H9 (cell line): ENCODE data around the gene AHCY. TPM values are rescaled to one million over a fixed set of nuclear protein-coding genes. Genes with fewer than 3 reads are reported as not detected.
A peak's percentile ranks its signal among the peaks of the same experiment; 100 is the strongest.
"Not testable (repeated sequence)": the region's sequence is repeated elsewhere in the genome, so short reads cannot be mapped to it uniquely, and the experiment has no call there.

Experiments
- DNase-seq: peaks from one replicate; pipeline ENCODE4 v3.0.0-alpha.2; 2017
- H2AFZ ChIP-seq: one replicate; pipeline ENCODE4 v1.6.1; 2013; ENCODE audit warnings: mild to moderate bottlenecking, low read length, control low read depth, moderate library complexity
- H2AK5ac ChIP-seq: 2 replicates; pipeline ENCODE4 v1.6.1; 2013; ENCODE audit warnings: low read length, control low read depth, mixed read lengths; ENCODE audit not compliant: insufficient read length
- H2BK120ac ChIP-seq: one replicate; pipeline ENCODE4 v1.6.1; 2013; ENCODE audit warnings: low read depth, mild to moderate bottlenecking, low read length, control low read depth, inconsistent platforms; ENCODE audit not compliant: poor library complexity, severe bottlenecking
- H2BK12ac ChIP-seq: 2 replicates; pipeline ENCODE4 v1.6.1; 2013; ENCODE audit warnings: low read length, control low read depth, mixed read lengths, low read depth; ENCODE audit not compliant: insufficient read length
- H2BK15ac ChIP-seq: 2 replicates; pipeline ENCODE4 v1.6.1; 2013; ENCODE audit warnings: low read depth, low read length, control low read depth
- H2BK20ac ChIP-seq: one replicate; pipeline ENCODE4 v1.6.1; 2013; ENCODE audit warnings: low read depth, mild to moderate bottlenecking, low read length, control low read depth, inconsistent platforms; ENCODE audit not compliant: poor library complexity, severe bottlenecking
- H2BK5ac ChIP-seq: 2 replicates; pipeline ENCODE4 v1.6.1; 2013; ENCODE audit warnings: low read length, control low read depth, mixed read lengths; ENCODE audit not compliant: insufficient read length
- H3K14ac ChIP-seq: 2 replicates; pipeline ENCODE4 v1.6.1; 2013; ENCODE audit warnings: low read length, control low read depth; ENCODE audit not compliant: insufficient read depth
- H3K18ac ChIP-seq: 2 replicates; pipeline ENCODE4 v1.6.1; 2013; ENCODE audit warnings: low read depth, mild to moderate bottlenecking, mixed read lengths, low read length, control low read depth; ENCODE audit not compliant: insufficient read length
- H3K23ac ChIP-seq: 2 replicates; pipeline ENCODE4 v1.6.1; 2013; ENCODE audit warnings: low read length, control low read depth, mixed read lengths, low read depth; ENCODE audit not compliant: insufficient read length
- H3K23me2 ChIP-seq: 2 replicates; pipeline ENCODE4 v1.6.1; 2013; ENCODE audit warnings: low read depth, mild to moderate bottlenecking, mixed read lengths, low read length, control low read depth; ENCODE audit not compliant: insufficient read length, poor library complexity, severe bottlenecking
- H3K27ac ChIP-seq: 2 replicates; pipeline ENCODE4 v1.5.1; 2013; ENCODE audit warnings: low read length, control low read depth, mixed read lengths, low read depth; ENCODE audit not compliant: insufficient read length
- H3K27me3 ChIP-seq: 2 replicates; pipeline ENCODE4 v1.6.1; 2013; ENCODE audit warnings: low read length, control low read depth, inconsistent platforms; ENCODE audit not compliant: insufficient read depth
- H3K4ac ChIP-seq: 2 replicates; pipeline ENCODE4 v1.6.1; 2013; ENCODE audit warnings: low read depth, mild to moderate bottlenecking, control low read depth, inconsistent platforms, low read length, moderate library complexity
- H3K4me1 ChIP-seq: 2 replicates; pipeline ENCODE4 v1.6.1; 2013; ENCODE audit warnings: low read length, control low read depth, inconsistent platforms; ENCODE audit not compliant: insufficient read depth
- H3K4me2 ChIP-seq: 2 replicates; pipeline ENCODE4 v1.6.1; 2013; ENCODE audit warnings: low read length, control low read depth, mixed read lengths; ENCODE audit not compliant: insufficient read length, insufficient read depth
- H3K56ac ChIP-seq: 2 replicates; pipeline ENCODE4 v1.6.1; 2013; ENCODE audit warnings: low read depth, mild to moderate bottlenecking, mixed read lengths, low read length, control low read depth; ENCODE audit not compliant: insufficient read length
- H3K79me1 ChIP-seq: 2 replicates; pipeline ENCODE4 v1.6.1; 2013; ENCODE audit warnings: low read depth, mild to moderate bottlenecking, moderate library complexity, low read length, control low read depth, inconsistent platforms; ENCODE audit not compliant: insufficient read depth, poor library complexity, severe bottlenecking
- H3K79me2 ChIP-seq: 2 replicates; pipeline ENCODE4 v1.6.1; 2013; ENCODE audit warnings: low read length, control low read depth, inconsistent platforms; ENCODE audit not compliant: insufficient read depth
- H3K9ac ChIP-seq: 2 replicates; pipeline ENCODE4 v1.6.1; 2013; ENCODE audit warnings: low read length, control low read depth, mixed read lengths; ENCODE audit not compliant: insufficient read length; ENCODE audit errors: extremely low read depth
- H3K9me3 ChIP-seq: one replicate; pipeline ENCODE4 v1.6.1; 2013; ENCODE audit warnings: low read depth, low read length, inconsistent platforms; ENCODE audit not compliant: control insufficient read depth
- H3T11ph ChIP-seq: one replicate; pipeline ENCODE4 v1.6.1; 2013; ENCODE audit warnings: mild to moderate bottlenecking, low read length, control low read depth, inconsistent platforms
- H4K20me1 ChIP-seq: one replicate; pipeline ENCODE4 v1.6.1; 2013; ENCODE audit not compliant: control insufficient read depth, insufficient read length, insufficient read depth
- H4K5ac ChIP-seq: 2 replicates; pipeline ENCODE4 v1.6.1; 2013; ENCODE audit warnings: low read depth, mild to moderate bottlenecking, mixed read lengths, low read length, control low read depth; ENCODE audit not compliant: insufficient read length
- H4K8ac ChIP-seq: replicated peaks from 2 replicates; pipeline ENCODE4 v1.6.1; 2013; ENCODE audit warnings: low read length, control low read depth, mixed read lengths, low read depth; ENCODE audit not compliant: insufficient read length
- H4K91ac ChIP-seq: 2 replicates; pipeline ENCODE4 v1.6.1; 2013; ENCODE audit warnings: low read depth, mild to moderate bottlenecking, moderate library complexity, mixed read lengths, low read length, control low read depth; ENCODE audit not compliant: insufficient read length
- H3K27ac Mint-ChIP-seq, 3 experiments: 2 replicates in 2 of 3; 3 replicates in 1 of 3; pipeline ENCODE4 v1.8.0; 2020 to 2021; ENCODE audit warnings: mixed read lengths in 3 of 3, mild to moderate bottlenecking in 1 of 3, moderate library complexity in 1 of 3
- H3K27me3 Mint-ChIP-seq: 2 replicates; pipeline ENCODE4 v1.8.0; 2021; ENCODE audit warnings: low read depth, mild to moderate bottlenecking, moderate library complexity, mixed read lengths
- H3K36me3 Mint-ChIP-seq, 3 experiments: 2 replicates in 2 of 3; 3 replicates in 1 of 3; pipeline ENCODE4 v1.8.0; 2020 to 2021; ENCODE audit warnings: low read depth in 3 of 3, mixed read lengths in 3 of 3; ENCODE audit not compliant: insufficient read depth in 1 of 3
- H3K4me1 Mint-ChIP-seq, 2 experiments: 2 replicates each; pipeline ENCODE4 v1.8.0; 2020; ENCODE audit warnings: mixed read lengths in 2 of 2
- H3K4me3 Mint-ChIP-seq, 2 experiments: 2 replicates in 1 of 2; 3 replicates in 1 of 2; pipeline ENCODE4 v1.8.0; 2020 to 2021; ENCODE audit warnings: mild to moderate bottlenecking in 2 of 2, mixed read lengths in 2 of 2, moderate library complexity in 1 of 2
- H3K9me3 Mint-ChIP-seq, 2 experiments: 2 replicates in 1 of 2; 3 replicates in 1 of 2; pipeline ENCODE4 v1.8.0; 2020; ENCODE audit warnings: mild to moderate bottlenecking in 2 of 2, mixed read lengths in 2 of 2, moderate library complexity in 1 of 2
- WGBS: extraction: QIAGEN DNeasy Blood & Tissue Kit; methylation state at CpG from one replicate; pipeline ENCODE4 v1.1.7; 2013; ENCODE audit warnings: missing lambda C conversion rate, low lambda C conversion rate, mixed read lengths; ENCODE audit not compliant: insufficient read length; ENCODE audit errors: extremely low coverage; 5-methylcytosine and 5-hydroxymethylcytosine counted together
- total RNA-seq: library from RNA; stranded (reverse); gene quantifications from 2 replicates; pipeline ENCODE4 v1.2.1, GENCODE V29; 2021
- TF ChIP-seq, protein P1 (sequence below): fragments of 200-600 bp; sonication (generic); conservative IDR thresholded peaks from 3 replicates; pipeline ENCODE4 v1.8.0; 2021; ENCODE audit warnings: antibody characterized with exemption, mild to moderate bottlenecking

Gene AHCY
- total RNA-seq, 1 experiment from 2014 or later = 461 TPM

DNA sequence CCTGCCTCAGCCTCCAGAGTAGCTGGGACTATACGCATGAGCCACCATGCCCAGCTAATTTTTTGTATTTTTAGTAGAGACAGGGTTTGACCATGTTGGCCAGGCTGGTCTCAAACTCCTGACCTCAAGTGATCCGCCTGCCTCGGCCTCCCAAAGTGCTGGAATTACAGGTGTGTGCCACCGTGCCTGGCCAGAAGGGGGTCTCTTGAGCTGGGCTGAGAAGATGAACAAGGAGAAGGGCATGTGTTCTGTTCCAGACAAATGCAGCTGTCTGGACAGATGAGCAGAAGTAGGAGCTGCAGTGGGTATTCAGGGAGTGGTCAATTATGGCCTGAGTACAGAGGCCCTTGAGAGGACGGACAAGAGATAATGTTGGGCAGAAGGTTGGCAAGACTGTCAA is 15.7 kb downstream of the AHCY start:
- not testable (repeated sequence) for H2BK5ac ChIP-seq, H3K9ac ChIP-seq, H3K4ac ChIP-seq, H3K4me1 Mint-ChIP-seq, H4K20me1 ChIP-seq, H3K4me2 ChIP-seq, DNase-seq, H3K9me3 Mint-ChIP-seq, H2BK120ac ChIP-seq, H3K23me2 ChIP-seq, H3T11ph ChIP-seq, H2AFZ ChIP-seq, H3K9me3 ChIP-seq, H3K18ac ChIP-seq, H3K27me3 ChIP-seq, H3K56ac ChIP-seq, H3K14ac ChIP-seq, H4K91ac ChIP-seq, H3K4me1 ChIP-seq, H2BK20ac ChIP-seq, H3K23ac ChIP-seq, H4K8ac ChIP-seq, H4K5ac ChIP-seq, H2BK15ac ChIP-seq, H3K27ac Mint-ChIP-seq, H3K27ac ChIP-seq, H2AK5ac ChIP-seq, H3K79me2 ChIP-seq, H2BK12ac ChIP-seq, H3K4me3 Mint-ChIP-seq, H3K27me3 Mint-ChIP-seq, H3K79me1 ChIP-seq
- TF ChIP-seq, protein P1, sequence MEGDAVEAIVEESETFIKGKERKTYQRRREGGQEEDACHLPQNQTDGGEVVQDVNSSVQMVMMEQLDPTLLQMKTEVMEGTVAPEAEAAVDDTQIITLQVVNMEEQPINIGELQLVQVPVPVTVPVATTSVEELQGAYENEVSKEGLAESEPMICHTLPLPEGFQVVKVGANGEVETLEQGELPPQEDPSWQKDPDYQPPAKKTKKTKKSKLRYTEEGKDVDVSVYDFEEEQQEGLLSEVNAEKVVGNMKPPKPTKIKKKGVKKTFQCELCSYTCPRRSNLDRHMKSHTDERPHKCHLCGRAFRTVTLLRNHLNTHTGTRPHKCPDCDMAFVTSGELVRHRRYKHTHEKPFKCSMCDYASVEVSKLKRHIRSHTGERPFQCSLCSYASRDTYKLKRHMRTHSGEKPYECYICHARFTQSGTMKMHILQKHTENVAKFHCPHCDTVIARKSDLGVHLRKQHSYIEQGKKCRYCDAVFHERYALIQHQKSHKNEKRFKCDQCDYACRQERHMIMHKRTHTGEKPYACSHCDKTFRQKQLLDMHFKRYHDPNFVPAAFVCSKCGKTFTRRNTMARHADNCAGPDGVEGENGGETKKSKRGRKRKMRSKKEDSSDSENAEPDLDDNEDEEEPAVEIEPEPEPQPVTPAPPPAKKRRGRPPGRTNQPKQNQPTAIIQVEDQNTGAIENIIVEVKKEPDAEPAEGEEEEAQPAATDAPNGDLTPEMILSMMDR = 0 out of 3 replicates have a peak, but pooled peaks have one; percentile 25
- peaks cover 73 to 98% (median 85%) of the 10 kb centered on the region in 3 experiments; a peak in 6 of 7 replicates for H3K36me3 Mint-ChIP-seq
- WGBS = no CpG with 5 or more reads among the region's 5 CpGs
